GM12878 (cell line): Measurements from ENCODE around the gene DCDC2C. TPM values are rescaled to one million over a fixed set of nuclear protein-coding genes. Genes with fewer than 3 reads are reported as not detected.

Experiments used
- ATAC-seq: fragments of 200-7000 bp; cut with Tn5 transposase; 3 replicates; pipeline ENCODE4 v1.9.1; 2020; ENCODE audit warnings: mild to moderate bottlenecking, moderate library complexity
- BruUV-seq: library from RNA; stranded (reverse); fragments of 400-500 nt; replicated peaks from 2 replicates; lab custom pipeline; 2021; lab: Mats Ljungman, UMichigan
- CTCF ChIA-PET: fragments of 300-600 bp; sonication (Branson Sonifier 250); formaldehyde crosslinking; extraction: SDS; loops from one replicate; lab custom pipeline; 2021; ENCODE audit warnings: inconsistent platforms; lab: Yijun Ruan, JAX
- POLR2A ChIA-PET: fragments of 350-600 bp; formaldehyde crosslinking; extraction: SDS; loops from one replicate; lab custom pipeline; 2021; ENCODE audit warnings: inconsistent platforms; lab: Charles Lee
- RAD21 ChIA-PET: fragments of 300-600 bp; sonication (Branson Sonifier 250); formaldehyde crosslinking; loops from one replicate; lab custom pipeline; 2023; ENCODE audit warnings: antibody characterized with exemption; ENCODE audit not compliant: unreplicated experiment; lab: Charles Lee
- SMC1A ChIA-PET: fragments of 300-600 bp; sonication (Branson Sonifier 250); formaldehyde crosslinking; loops from one replicate; lab custom pipeline; 2023; ENCODE audit not compliant: unreplicated experiment, uncharacterized antibody; lab: Charles Lee
- DNase-seq: peaks from one replicate; pipeline ENCODE4 v3.0.0-alpha.2; 2011; ENCODE audit warnings: low read depth, low spot score
- FAIRE-seq: peaks from 3 replicates; lab custom pipeline; 2011; peaks lifted over from hg19 to GRCh38; lab: Jason Lieb, UNC
- H2AFZ ChIP-seq: 2 replicates; pipeline ENCODE4 v1.6.0; 2011; ENCODE audit warnings: low read depth, low read length, control low read depth; ENCODE audit not compliant: control insufficient read depth
- H3K27ac ChIP-seq: 2 replicates; pipeline ENCODE4 v1.5.1; 2011; ENCODE audit warnings: control low read depth; ENCODE audit not compliant: control insufficient read depth, insufficient read depth
- H3K27me3 ChIP-seq, 2 experiments: replicated peaks in 1 of 2; 2 replicates each; pipeline versions ENCODE4 v1.6.0 to v1.6.1; 2011; ENCODE audit warnings: low read length in 1 of 2; ENCODE audit not compliant: control insufficient read depth in 2 of 2, insufficient read depth in 2 of 2
- H3K36me3 ChIP-seq, 2 experiments: 2 replicates each; pipeline ENCODE4 v1.5.1; 2011; ENCODE audit warnings: low read length in 1 of 2; ENCODE audit not compliant: control insufficient read depth in 2 of 2, insufficient read depth in 2 of 2
- H3K4me1 ChIP-seq: 2 replicates; pipeline ENCODE4 v1.6.1; 2011; ENCODE audit warnings: mild to moderate bottlenecking, low read length, moderate library complexity, mixed read lengths; ENCODE audit not compliant: control insufficient read depth, insufficient read depth
- H3K4me2 ChIP-seq: 2 replicates; pipeline ENCODE4 v1.6.0; 2011; ENCODE audit warnings: control low read depth; ENCODE audit not compliant: control insufficient read depth, insufficient read depth
- H3K4me3 ChIP-seq: fragments of 200-600 bp; sonication (generic); 2 replicates; pipeline ENCODE4 v1.5.1; 2016
- H3K79me2 ChIP-seq: 2 replicates; pipeline ENCODE4 v1.6.0; 2011; ENCODE audit warnings: low read length; ENCODE audit not compliant: control insufficient read depth, insufficient read depth
- H3K9ac ChIP-seq: 2 replicates; pipeline ENCODE4 v1.8.0; 2011; ENCODE audit warnings: low read length, control low read depth, mixed read lengths; ENCODE audit not compliant: control insufficient read depth, insufficient read depth
- H3K9me3 ChIP-seq: replicated peaks from 3 replicates; pipeline ENCODE4 v1.5.1; 2011; ENCODE audit warnings: mild to moderate bottlenecking, low read length; ENCODE audit not compliant: control insufficient read depth, insufficient read depth
- H4K20me1 ChIP-seq: 2 replicates; pipeline ENCODE4 v1.6.0; 2011; ENCODE audit not compliant: control insufficient read depth, insufficient read depth
- CREB1 ChIP-seq: IDR thresholded peaks from 2 replicates; pipeline ENCODE4 v1.6.1; 2012; ENCODE audit warnings: low read depth, mild to moderate bottlenecking, inconsistent platforms
- ESRRA ChIP-seq: IDR thresholded peaks from 2 replicates; pipeline ENCODE4 v1.6.1; 2012; ENCODE audit warnings: mild to moderate bottlenecking, low read length, improper control_type of control experiment
- FOXM1 ChIP-seq: IDR thresholded peaks from 2 replicates; pipeline ENCODE4 v1.6.1; 2012; ENCODE audit warnings: low read depth, mild to moderate bottlenecking, inconsistent platforms, low read length, moderate library complexity
- HDAC2 ChIP-seq: fragments of 200-600 bp; sonication (generic); IDR thresholded peaks from 2 replicates; pipeline ENCODE4 v1.6.1; 2017
- KDM1A ChIP-seq: fragments of 200-600 bp; sonication (generic); IDR thresholded peaks from 2 replicates; pipeline ENCODE4 v1.6.1; 2016; ENCODE audit warnings: borderline replicate concordance
- KLF5 ChIP-seq: fragments of 450-650 bp; IDR thresholded peaks from 2 replicates; pipeline ENCODE4 v1.6.1; 2014; ENCODE audit warnings: mild to moderate bottlenecking; ENCODE audit not compliant: partially characterized antibody
- NFYA ChIP-seq: IDR thresholded peaks from 2 replicates; pipeline ENCODE4 v1.6.1; 2011; ENCODE audit warnings: low read depth, mild to moderate bottlenecking, low read length, improper control_type of control experiment, borderline replicate concordance
- NR2F1 ChIP-seq: fragments of 450-650 bp; conservative IDR thresholded peaks from 2 replicates; pipeline ENCODE4 v1.6.1; 2017; ENCODE audit warnings: mild to moderate bottlenecking
- POLR2A ChIP-seq: IDR thresholded peaks from 2 replicates; pipeline ENCODE4 v1.6.1; 2011; ENCODE audit warnings: low read depth, mild to moderate bottlenecking, low read length
- POLR2AphosphoS5 ChIP-seq: IDR thresholded peaks from 2 replicates; pipeline ENCODE4 v1.6.1; 2011; ENCODE audit warnings: mild to moderate bottlenecking, low read length, inconsistent platforms
- RB1 ChIP-seq: fragments of 450-650 bp; formaldehyde crosslinking; IDR thresholded peaks from 2 replicates; pipeline ENCODE4 v1.6.1; 2017; ENCODE audit warnings: mild to moderate bottlenecking, borderline replicate concordance
- SPI1 ChIP-seq: IDR thresholded peaks from 2 replicates; pipeline ENCODE4 v1.6.1; 2011; ENCODE audit warnings: low read depth, mild to moderate bottlenecking, low read length, moderate library complexity, borderline replicate concordance; ENCODE audit not compliant: insufficient read depth
- SREBF1 ChIP-seq: IDR thresholded peaks from 2 replicates; pipeline ENCODE4 v1.6.1; 2012; ENCODE audit warnings: mild to moderate bottlenecking, low read length
- STAT1 ChIP-seq: fragments of 450-650 bp; conservative IDR thresholded peaks from 2 replicates; pipeline ENCODE4 v1.6.1; 2014; ENCODE audit warnings: antibody characterized with exemption, mild to moderate bottlenecking
- TARDBP ChIP-seq: IDR thresholded peaks from 2 replicates; pipeline ENCODE4 v1.6.1; 2016; ENCODE audit warnings: borderline replicate concordance
- ZZZ3 ChIP-seq: IDR thresholded peaks from 2 replicates; pipeline ENCODE4 v1.6.1; 2011; ENCODE audit warnings: low read depth; ENCODE audit not compliant: control insufficient read depth, insufficient read length
- WGBS: methylation state at CpG from one replicate; pipeline ENCODE4 v1.1.6; 2016; ENCODE audit warnings: low lambda C conversion rate; ENCODE audit not compliant: insufficient replicate concordance, insufficient coverage; ENCODE audit errors: missing lambda C conversion rate; 5-methylcytosine and 5-hydroxymethylcytosine counted together
- in situ Hi-C: fragments of 300-500 bp; cut with MboI; formaldehyde crosslinking; loops from 9 replicates; pipeline ENCODE4 v1.14.3; 2018; ENCODE audit warnings: mixed read lengths
- intact Hi-C: fragments of 100-400 bp; cut with micrococcal nuclease; formaldehyde crosslinking; loops from one replicate; pipeline ENCODE4 v1.14.2; 2022; ENCODE audit not compliant: unreplicated experiment
- polyA plus RNA-seq, 11 experiments: library from polyadenylated mRNA; depleted of rRNA in 4 of 11; unstranded in 6 of 11; stranded (reverse) in 5 of 11; fragments of >200 nt; fragmentation: Nextera tagmentation in 4 of 11; fragmentation: Illumina TruSeq in 1 of 11; extraction: Ambion mirVana in 4 of 11; extraction: Trizol in 1 of 11; gene quantifications; 1 replicate in 1 of 11; 2 replicates in 10 of 11; pipeline versions ENCODE4 v1.2.1 to v1.2.3, GENCODE V29; 2011 to 2016; ENCODE audit warnings: inconsistent platforms in 2 of 11, missing spikeins in 2 of 11, low read depth in 1 of 11
- total RNA-seq, 4 experiments: library from RNA; depleted of rRNA in 3 of 4; stranded (reverse); fragments of >200 nt in 3 of 4; fragmentation: Illumina TruSeq in 1 of 4; extraction: Trizol in 1 of 4; gene quantifications; 2 replicates each; pipeline versions ENCODE4 v1.2.1 to v1.2.3, GENCODE V29; 2013 to 2021
- TF ChIP-seq, protein P1 (sequence below): IDR thresholded peaks from 2 replicates; pipeline ENCODE4 v1.6.1; 2012; ENCODE audit warnings: low read depth, low read length, improper control_type of control experiment
- TF ChIP-seq, protein P2 (sequence below): fragments of 450-650 bp; IDR thresholded peaks from 2 replicates; pipeline ENCODE4 v1.6.1; 2017; ENCODE audit warnings: low read depth, mild to moderate bottlenecking, moderate library complexity

Gene DCDC2C
- total and polyA plus RNA-seq, 10 of the 15 experiments (the other 5 are each of a cell fraction or from before 2014, with no cell fraction given), result not detected

DNA sequence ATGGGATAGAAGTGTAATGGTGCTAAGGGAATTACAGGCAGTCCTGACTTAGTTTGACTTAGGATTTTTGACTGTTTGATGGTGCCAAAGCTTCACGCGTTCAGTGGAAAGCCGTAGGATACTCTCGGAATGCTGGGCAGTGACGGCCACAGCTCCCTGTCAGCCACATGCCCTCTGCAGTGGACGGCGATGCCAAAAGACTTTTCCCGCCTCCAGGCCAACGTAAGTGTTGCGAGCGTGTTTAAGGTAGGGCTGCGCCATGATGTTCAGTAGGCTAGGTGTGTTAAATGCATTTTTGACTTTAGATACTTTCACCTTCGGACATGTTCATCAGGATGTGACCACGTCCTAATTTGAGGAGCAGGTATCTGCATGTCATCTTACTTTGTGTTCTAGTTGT, 63.4 kb downstream of the DCDC2C start:
- Histone ChIP-seq H4K20me1 (no peaks in the 10 kb centered on the region), H3K9me3 (no peaks in the 10 kb centered on the region), H3K79me2 (no peaks in the 10 kb centered on the region), H3K4me2 (no peak overlapping the region), H3K36me3 (no peaks in the 10 kb centered on the region), H3K27me3 (peaks cover 0 to 4% of the 10 kb centered on the region in 2 experiments; a peak in 2 of 4 replicates), H3K9ac (no peak overlapping the region), H3K4me1 (no peaks in the 10 kb centered on the region), H3K27ac (no peak overlapping the region), H3K4me3 (no peak overlapping the region), H2AFZ (no peak overlapping the region)
- DNase-seq (no peak), ATAC-seq (no peak), FAIRE-seq (no peak)
- in situ Hi-C loops (no loop called here), intact Hi-C loops (no loop called here)
- RAD21 ChIA-PET, result no interaction called here
- TF ChIP-seq SREBF1, result no peak
- no peak for TF ChIP-seq SPI1
- TF ChIP-seq RB1, result no peak
- TF ChIP-seq POLR2AphosphoS5, result no peak
- POLR2A ChIA-PET, result no interaction called here
- CTCF ChIA-PET, result interaction anchor here (1.0 to 1.5 kb wide), 3 partner anchors 14 to 45 kb away, joined by 3 to 4 read pairs (median 3); no protein-coding TSS in a partner anchor
- BruUV-seq, result no TSS peak
- SMC1A ChIA-PET, result no interaction called here
- 46% methylated on average over 14 of the region's 14 CpGs for WGBS

DNA sequence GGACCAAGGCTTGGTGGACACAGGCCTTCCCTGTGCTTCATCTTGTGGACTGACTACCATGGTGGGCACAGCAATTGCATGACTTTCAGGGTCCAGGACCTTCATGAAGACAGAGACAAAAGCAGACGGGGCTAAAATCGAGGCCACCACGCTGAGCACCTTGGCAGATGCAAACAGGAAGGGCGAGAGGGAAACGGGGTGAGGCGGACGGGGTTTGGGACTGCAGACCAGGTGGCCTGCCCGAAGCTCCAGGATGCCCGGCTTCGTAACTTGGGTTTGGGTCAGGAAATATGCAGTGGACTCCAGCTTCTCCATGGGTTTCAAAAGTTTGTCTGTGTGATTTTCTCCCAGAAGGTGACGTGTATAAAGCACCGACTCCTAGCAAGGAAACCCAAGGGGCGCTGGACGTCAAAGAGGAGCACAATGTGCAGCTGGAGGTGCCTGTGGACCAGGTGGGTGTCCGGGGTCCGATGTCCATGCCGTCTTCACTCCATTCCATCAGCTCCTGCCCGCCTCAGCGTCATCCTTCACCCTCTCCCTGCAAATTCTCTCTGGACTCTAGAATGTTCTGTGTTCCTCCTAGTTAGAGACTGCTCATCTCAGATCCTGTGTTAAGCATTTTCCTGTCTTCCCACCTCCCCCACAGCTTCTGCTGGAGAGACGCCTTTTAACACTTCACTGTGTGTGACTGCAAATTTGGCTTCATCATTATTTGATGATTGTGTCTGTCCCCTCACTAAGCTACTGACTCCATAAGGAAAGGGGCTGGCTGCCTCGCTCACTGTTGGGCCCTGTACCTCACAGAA, 65.8 kb downstream of the DCDC2C start:
- ATAC-seq (no peak), FAIRE-seq (no peak), DNase-seq (no peak)
- intact Hi-C loops, result no loop called here
- CTCF ChIA-PET, result interaction anchor here (0.7 kb wide), 1 partner anchor 65 kb away, joined by 3 read pairs; no protein-coding TSS in a partner anchor
- no TSS peak for BruUV-seq
- SMC1A ChIA-PET, result no interaction called here
- Histone ChIP-seq H3K36me3 (no peaks in the 10 kb centered on the region), H3K27me3 (peaks cover 0 to 2% of the 10 kb centered on the region in 2 experiments; a peak in 2 of 4 replicates), H4K20me1 (no peaks in the 10 kb centered on the region), H3K4me3 (no peak overlapping the region), H3K79me2 (no peaks in the 10 kb centered on the region), H3K27ac (no peak overlapping the region)
- RAD21 ChIA-PET, result no interaction called here
- POLR2A ChIA-PET, result no interaction called here
- TF ChIP-seq, protein P1, sequence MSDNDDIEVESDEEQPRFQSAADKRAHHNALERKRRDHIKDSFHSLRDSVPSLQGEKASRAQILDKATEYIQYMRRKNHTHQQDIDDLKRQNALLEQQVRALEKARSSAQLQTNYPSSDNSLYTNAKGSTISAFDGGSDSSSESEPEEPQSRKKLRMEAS, result no peak
- TF ChIP-seq NFYA (no peak), NR2F1 (no peak), FOXM1 (no peak), ZZZ3 (no peak), STAT1 (no peak), POLR2AphosphoS5 (no peak), TARDBP (no peak), HDAC2 (no peak), KDM1A (no peak), ESRRA (no peak), KLF5 (no peak), CREB1 (no peak), POLR2A (no peak)
- TF ChIP-seq, protein P2, sequence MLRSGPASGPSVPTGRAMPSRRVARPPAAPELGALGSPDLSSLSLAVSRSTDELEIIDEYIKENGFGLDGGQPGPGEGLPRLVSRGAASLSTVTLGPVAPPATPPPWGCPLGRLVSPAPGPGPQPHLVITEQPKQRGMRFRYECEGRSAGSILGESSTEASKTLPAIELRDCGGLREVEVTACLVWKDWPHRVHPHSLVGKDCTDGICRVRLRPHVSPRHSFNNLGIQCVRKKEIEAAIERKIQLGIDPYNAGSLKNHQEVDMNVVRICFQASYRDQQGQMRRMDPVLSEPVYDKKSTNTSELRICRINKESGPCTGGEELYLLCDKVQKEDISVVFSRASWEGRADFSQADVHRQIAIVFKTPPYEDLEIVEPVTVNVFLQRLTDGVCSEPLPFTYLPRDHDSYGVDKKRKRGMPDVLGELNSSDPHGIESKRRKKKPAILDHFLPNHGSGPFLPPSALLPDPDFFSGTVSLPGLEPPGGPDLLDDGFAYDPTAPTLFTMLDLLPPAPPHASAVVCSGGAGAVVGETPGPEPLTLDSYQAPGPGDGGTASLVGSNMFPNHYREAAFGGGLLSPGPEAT, result no peak
- TF ChIP-seq, all 136 proteins: peak for 0
- in situ Hi-C loops, result no loop called here
- Histone ChIP-seq H3K4me1 (no peaks in the 10 kb centered on the region), H3K4me2 (no peak overlapping the region), H3K9me3 (no peaks in the 10 kb centered on the region), H3K9ac (no peak overlapping the region), H2AFZ (no peak overlapping the region)
- WGBS, result 27% methylated on average over 21 of the region's 21 CpGs
